Suprapubic skin (tissue), 3 donors: ENCODE measurements around the gene GVQW3.

Experiments used
- EP300 ChIP-seq: sonication (generic); formaldehyde crosslinking; IDR thresholded peaks from one replicate; pipeline ENCODE4 v1.6.1; 2017; ENCODE audit warnings: antibody characterized with exemption
- POLR2A ChIP-seq, 2 donors: fragments of 450-650 bp; IDR thresholded peaks; one replicate each; pipeline ENCODE4 v1.6.1; 2017; ENCODE audit warnings: antibody characterized with exemption in 2 of 2, mild to moderate bottlenecking in 2 of 2, moderate library complexity in 2 of 2
- TF ChIP-seq, protein P1 (sequence below), 2 donors: fragments of 200-600 bp in 1 of 2; fragments of 450-650 bp in 1 of 2; sonication (generic) in 1 of 2; IDR thresholded peaks; one replicate each; pipeline ENCODE4 v1.5.1; 2016 to 2019; ENCODE audit warnings: antibody characterized with exemption in 2 of 2, mild to moderate bottlenecking in 1 of 2, moderate library complexity in 1 of 2

DNA sequence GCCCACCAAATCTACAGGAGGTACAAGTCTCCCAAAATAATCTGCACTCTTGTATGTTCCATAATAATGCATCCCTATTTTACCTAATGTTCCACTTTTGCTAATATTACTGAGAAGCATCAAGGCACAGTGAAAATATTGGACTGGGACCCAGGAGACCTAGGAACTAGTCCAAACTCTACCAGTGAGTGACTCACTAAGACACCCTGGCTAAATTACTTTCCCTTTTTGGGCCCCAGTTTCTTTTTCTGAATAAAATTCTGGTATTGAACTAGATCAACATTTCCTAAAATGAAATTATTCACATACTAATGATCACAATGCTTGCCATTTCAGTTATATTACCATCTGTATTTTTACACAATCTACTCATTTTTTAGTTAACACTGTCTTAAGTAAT lies 19.7 kb upstream of the GVQW3 start:
- TF ChIP-seq POLR2A (IDR thresholded peaks at IDR 0.05) (no peak), EP300 (no peak)
- TF ChIP-seq, protein P1, sequence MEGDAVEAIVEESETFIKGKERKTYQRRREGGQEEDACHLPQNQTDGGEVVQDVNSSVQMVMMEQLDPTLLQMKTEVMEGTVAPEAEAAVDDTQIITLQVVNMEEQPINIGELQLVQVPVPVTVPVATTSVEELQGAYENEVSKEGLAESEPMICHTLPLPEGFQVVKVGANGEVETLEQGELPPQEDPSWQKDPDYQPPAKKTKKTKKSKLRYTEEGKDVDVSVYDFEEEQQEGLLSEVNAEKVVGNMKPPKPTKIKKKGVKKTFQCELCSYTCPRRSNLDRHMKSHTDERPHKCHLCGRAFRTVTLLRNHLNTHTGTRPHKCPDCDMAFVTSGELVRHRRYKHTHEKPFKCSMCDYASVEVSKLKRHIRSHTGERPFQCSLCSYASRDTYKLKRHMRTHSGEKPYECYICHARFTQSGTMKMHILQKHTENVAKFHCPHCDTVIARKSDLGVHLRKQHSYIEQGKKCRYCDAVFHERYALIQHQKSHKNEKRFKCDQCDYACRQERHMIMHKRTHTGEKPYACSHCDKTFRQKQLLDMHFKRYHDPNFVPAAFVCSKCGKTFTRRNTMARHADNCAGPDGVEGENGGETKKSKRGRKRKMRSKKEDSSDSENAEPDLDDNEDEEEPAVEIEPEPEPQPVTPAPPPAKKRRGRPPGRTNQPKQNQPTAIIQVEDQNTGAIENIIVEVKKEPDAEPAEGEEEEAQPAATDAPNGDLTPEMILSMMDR (IDR thresholded peaks at IDR 0.05): no peak
